DMS 273 treated with DMSO at 0.1 percent for 48 hours (cell line): Measurements from ENCODE around the gene ARAP2.

Experiments used
- DNase-seq: peaks from one replicate; lab custom pipeline; 2025; lab: John Stamatoyannopoulos, UW

The ARAP2 gene, protein sequence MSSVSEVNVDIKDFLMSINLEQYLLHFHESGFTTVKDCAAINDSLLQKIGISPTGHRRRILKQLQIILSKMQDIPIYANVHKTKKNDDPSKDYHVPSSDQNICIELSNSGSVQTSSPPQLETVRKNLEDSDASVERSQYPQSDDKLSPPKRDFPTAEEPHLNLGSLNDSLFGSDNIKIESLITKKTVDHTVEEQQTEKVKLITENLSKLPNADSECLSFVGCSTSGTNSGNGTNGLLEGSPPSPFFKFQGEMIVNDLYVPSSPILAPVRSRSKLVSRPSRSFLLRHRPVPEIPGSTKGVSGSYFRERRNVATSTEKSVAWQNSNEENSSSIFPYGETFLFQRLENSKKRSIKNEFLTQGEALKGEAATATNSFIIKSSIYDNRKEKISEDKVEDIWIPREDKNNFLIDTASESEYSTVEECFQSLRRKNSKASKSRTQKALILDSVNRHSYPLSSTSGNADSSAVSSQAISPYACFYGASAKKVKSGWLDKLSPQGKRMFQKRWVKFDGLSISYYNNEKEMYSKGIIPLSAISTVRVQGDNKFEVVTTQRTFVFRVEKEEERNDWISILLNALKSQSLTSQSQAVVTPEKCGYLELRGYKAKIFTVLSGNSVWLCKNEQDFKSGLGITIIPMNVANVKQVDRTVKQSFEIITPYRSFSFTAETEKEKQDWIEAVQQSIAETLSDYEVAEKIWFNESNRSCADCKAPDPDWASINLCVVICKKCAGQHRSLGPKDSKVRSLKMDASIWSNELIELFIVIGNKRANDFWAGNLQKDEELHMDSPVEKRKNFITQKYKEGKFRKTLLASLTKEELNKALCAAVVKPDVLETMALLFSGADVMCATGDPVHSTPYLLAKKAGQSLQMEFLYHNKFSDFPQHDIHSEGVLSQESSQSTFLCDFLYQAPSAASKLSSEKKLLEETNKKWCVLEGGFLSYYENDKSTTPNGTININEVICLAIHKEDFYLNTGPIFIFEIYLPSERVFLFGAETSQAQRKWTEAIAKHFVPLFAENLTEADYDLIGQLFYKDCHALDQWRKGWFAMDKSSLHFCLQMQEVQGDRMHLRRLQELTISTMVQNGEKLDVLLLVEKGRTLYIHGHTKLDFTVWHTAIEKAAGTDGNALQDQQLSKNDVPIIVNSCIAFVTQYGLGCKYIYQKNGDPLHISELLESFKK (N-terminal part only)

DNA sequence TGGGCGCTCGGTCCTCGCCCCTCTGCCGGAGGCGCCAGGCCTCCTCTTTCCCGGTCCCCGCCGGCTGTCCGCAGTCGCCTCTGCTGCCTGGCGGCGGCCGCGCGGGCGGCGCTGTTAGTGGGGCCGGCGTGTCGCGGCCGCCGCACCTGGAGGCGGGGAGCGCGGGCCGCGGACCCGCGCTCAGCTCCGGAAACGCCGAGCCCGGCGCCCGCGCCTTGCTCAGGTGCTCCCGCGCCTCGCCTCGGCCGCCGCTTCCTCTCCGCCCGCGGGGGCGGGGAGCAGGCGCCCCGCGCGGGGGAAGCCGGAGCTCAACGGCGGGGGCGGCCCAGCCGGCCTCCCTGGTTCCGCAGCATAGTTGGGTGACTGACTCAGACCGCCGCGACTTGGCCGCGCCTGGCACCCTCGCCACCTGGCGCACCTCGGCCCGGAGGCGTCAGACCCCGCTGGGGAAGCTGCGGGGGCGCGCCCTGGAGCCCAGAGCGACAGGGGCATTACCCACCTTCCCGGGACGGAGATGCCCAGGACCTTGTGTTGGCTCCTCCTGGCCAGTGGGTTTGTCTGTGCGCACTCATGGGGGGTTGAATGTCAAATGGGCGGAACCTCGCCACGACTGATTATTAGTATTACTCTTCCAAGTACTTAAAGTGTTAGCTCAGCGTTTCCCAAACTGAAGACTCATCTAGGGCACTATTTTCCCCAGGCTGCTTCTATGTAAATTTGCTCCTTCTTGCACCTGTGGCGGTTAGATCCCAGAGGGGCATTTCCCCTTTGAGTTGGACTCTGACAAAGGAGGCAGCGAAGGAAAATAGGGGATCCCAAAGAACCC lies at the start of gene ARAP2:
ARAP2 (minus strand) TSS at position 258 of the 826 bp plus-strand sequence. CDS start 15,028 bp downstream, outside the sequence.
- DNase-seq: no peak

DNA sequence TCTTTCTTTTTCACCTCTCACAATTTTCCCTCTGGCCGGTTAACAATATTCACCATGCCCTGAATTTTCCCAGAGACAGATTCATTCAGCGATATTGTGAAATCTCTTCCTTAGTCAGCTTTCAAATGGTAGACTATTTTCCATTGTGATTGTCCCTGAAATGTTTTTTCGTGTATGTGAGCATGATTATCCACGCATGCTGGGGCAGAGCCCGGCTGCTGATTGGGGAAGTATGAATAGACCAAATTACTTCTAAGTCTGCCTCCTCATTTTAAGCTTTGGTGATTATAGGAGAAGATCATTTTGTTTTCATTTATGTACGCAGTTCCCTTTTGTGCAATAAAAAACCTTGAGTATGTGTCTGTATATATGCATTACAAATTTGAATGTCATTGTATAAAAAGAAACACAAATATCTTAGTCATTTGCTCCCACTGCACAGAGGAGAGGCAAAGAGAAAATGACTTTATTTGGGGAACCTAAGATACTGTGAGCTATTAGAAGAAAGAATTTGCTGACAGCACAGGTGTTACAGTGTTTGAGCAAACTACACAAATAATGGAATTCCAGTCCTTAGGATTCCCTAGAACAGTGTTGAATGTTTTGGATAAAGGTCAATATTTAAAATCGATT lies 48.4 kb upstream of the ARAP2 start:
- DNase-seq: no peak

DNA sequence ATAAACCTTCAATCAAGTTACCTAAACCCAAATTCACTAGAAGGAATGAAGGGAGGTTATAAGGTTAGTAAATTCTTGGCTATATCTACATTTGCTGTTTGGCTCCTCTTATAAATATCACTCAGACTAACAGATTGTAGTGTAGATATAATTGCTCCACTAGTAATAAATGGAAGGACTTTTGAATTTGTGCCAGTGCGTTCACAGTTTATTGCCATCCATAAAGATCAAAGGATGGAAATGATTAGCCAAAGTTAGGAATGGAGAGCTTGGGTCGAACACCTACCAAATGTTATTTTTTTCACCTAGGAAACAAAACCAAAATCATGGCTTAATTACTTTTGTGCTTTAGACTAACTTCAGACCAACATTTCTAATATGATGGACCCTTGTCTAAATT lies 46.3 kb upstream of the ARAP2 start:
- no peak for DNase-seq

DNA sequence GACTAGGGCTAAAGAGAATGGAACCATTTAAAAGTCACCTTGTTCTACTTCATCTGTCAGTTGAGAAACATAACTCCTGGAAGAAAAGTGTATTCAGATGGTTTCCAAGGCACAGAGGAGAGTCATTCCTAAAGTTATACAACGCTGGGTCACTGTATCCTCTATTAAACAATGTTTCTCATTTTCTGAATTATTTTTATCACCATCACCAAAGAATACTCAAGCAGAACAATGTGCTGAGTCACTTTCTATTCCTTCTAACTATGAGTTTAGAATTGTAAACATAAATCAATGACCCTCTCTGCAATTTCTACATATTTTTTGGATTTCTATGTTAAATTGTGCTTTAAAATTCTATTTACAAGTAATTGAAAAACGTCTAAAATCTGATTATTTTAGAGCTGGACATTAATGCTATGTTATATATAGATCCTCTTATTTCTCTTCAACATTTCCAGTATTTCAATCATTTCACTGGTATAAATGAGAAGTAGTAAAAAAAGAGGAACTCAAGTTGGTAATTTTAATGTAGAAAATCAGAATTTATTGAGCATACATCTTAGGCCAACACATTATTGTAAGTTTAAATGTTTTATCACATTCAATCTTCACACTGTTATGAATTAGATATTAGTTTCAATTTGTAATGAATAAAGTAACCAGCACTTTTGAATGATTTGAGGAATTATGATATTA lies 44.6 kb upstream of the ARAP2 start:
- no peak for DNase-seq

DNA sequence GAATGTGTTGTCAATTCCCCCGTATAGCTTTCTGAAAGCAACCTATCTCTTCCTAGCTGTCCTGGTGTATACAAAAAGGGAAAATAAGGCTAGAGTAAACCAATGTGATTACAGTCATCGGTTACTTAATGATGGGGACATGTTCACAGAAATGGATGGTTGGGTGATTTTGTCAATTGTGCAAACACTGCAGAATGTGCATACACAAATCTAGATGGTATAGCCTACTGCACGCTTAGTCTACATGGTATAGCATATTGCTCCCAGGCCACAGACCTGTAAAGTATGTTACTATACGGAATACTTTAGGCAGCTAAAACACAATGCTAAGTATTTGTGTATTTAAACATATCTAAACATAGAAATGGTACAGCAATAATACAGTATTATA lies 42.2 kb upstream of the ARAP2 start:
- no peak for DNase-seq

DNA sequence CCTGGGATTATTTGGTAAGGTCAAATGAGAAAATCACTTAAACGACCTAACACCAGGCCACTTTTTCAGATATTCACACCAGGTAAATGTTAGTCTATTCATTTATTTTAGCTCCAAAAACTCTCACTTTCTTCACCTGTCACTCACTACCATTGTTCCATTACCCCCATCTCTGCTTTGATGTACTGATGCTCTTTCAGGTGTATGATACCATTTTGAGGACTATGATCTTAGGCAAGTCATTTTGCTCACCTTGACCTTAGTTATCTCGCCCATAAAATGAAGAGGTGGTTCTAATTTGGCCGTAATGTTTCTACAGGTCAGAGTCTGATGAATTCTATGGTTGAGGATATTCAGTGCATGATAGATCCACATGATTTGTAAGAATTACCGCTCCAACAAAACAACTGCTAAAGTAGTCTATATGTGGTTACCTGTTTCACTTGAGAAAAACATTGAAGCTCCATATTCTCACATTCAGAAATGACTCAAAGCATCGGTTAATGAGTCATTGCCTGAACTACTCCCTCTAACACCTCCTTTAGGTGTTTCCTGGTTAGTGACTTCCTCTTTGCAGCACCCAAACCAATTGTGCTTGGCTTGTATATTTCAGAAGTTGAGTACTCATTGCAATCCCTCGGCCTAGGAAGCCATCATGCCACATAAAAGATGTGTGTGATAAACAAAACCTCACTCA lies 41.6 kb upstream of the ARAP2 start:
- DNase-seq: no peak

DNA sequence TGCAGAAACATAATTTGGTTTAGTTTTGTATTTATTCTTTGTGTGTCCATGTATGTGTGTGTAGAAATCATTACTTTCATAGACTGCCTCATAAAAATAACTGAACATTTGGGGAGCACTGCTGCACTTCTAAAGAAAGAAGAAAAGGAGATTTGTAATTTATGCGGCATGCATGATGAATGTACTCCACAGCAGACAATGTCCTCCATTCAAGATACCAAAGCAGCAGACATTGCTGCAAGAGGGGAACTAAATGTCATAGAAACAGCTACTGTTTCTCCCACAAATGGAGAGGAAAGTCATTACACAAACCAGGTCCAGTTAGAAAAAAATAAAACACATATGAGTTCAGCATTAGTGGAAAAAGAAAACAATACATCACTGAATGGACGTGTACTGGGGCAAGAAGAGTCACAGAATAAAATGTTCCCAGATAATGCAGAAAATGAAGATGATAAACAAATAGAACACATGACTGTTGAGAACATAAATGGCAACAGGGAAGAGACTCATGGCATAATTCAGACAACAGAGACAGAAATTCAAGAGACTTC lies 39.7 kb upstream of the ARAP2 start:
- DNase-seq: no peak

DNA sequence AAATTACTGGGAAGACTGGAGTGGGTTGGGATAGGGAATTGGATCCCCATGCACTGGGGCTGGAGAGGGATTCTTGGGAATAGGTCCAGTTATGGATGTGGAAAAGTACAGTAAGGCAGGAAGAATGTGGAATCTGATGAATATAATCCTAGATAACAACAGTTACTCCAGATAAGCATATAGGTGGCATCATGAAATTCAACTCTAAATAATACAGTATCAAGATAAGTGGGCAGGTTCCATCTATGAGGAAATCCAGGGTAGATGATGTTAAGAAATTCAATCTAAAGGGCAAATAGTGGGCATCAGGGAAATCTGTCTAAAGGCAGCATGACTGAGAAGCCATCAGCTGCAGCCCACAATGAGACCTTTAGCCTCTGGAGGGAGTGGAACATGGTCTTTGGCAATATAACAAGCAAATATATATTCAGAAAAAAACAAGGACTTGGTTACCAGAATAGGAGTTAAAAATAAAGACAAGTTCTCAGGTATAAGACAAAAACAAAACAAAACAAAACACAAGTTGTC lies 38.3 kb upstream of the ARAP2 start:
- no peak for DNase-seq

DNA sequence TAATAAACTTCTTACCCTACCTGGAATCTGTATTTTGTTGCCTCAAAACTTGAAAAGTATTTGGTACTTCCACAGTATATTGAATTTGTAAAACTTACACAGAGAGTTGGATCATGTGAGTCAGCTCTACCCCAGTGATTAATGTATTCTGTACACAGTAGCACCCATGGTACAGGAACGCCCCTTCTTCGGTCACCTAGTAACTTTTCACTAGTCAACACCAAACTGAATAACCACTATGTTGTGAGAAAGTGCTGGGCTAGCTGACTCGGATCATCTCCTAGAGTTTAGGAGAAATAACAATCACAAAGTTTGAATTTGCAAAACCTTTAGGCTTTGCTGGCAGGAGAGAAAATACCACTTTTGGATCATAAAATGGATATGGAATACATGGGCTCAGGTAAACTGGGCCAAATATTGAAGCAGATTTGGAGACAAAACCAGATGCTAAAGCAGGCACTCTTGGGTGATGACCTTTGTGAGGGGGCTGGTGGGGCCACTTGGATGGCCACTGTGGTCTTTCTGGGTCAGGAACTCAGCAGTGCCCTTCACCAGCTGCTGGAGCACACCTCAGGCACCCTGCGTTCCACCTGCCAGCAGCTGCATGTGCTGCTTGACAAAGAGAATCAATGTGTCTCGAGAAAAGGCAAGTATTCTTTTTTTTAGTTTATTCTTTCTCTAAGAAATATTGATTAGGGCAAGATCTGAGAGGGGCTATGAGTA lies 37.2 kb upstream of the ARAP2 start, which contains the start of gene DTHD1:
DTHD1 (plus strand) TSS at position 233 of the 723 bp plus-strand sequence; CDS start at position 376, 143 bp downstream.
- no peak for DNase-seq

DNA sequence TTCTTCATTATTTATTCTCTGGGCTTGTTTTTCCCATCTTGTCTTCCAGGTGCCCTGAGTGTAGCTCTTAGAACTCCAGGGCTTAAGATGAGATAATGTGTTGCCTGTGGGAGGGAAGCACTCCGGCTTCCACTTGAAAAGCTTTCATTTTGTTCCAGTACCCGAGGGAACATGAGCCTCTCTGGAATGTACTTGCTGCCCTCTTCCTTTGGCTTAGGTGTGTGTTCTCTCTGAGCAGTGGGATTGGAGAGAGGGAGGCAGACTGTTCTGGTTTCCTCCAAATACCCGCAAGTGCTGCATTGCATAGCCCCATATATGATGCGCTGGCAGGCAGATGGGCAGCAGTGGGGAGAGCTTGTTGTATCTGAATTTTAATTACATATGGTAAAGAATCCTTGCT lies 36.2 kb upstream of the ARAP2 start:
- DNase-seq: no peak

DNA sequence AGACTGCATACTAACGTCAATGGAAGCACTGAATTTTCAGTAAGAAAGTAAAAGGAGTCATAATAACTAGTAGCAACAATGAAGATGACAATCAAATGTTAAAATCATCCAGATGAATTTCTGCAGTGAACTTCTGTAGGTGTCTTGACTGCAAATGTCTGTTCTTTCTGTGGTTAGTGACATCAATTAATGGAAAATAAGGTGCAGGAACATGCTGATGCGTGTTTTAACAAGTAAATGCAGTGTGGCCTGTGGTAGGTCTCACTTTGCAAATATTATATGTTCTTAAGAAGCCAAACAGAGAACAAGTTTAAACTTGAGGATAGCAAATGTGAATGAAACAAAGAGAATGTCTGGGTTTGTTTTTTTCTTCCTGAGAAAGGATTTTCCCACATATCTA lies 34.5 kb upstream of the ARAP2 start:
- no peak for DNase-seq

DNA sequence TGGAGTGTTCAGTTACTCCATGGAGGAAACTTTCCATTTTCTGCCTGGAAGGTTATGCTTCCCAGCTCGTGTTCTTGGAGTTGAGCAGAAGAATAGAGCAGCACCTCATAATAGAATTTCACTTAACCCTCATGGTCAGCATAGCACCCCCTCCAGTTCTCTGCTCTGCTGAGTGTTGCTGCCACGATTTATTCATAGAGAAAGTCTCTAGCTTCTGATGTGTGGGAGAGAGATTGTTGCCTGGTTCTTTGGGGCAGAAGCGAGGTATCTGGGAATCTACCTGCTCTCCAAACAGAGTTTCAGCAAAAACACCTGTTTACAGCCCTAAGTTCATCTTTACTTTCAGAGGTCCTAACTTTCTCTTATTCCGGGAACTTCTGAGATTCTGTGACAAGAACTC lies 33.2 kb upstream of the ARAP2 start:
- DNase-seq: no peak

DNA sequence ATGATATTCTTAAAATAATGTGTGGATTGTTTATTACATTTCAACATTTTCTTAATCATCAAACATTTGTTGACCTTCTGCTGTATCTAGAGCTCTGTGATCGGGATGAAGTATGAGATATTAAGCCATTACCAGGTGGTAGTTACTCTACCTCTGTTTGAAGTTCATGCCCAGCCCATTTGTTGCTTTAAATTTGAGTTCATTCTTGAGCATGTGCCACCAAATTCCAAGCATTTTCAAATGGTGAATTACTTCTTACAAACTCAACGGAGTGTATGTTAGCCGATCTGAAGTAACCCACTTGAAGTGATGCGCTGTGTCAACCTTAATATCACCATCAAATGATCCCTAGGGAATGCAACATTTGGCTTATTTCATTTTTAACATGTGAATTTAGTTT lies 29.8 kb upstream of the ARAP2 start:
- no peak for DNase-seq

DNA sequence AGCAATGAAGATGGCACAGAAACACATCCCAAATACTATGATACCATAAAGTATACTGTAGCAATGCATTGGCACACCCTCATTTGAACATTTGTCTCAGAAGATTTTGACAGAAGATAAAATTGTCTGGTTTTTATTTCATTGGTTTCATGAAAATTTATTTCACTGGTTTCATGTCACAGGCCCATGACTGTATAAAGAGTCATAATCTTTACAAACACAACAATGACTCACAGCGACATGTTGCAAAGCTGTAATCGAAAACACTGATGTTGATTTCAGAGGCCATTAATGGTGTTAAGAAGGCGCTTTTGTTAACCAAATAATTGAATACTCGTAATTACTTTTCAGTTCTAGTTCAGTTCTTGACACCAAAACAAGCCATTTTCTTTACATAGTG lies 29.0 kb upstream of the ARAP2 start:
- no peak for DNase-seq

DNA sequence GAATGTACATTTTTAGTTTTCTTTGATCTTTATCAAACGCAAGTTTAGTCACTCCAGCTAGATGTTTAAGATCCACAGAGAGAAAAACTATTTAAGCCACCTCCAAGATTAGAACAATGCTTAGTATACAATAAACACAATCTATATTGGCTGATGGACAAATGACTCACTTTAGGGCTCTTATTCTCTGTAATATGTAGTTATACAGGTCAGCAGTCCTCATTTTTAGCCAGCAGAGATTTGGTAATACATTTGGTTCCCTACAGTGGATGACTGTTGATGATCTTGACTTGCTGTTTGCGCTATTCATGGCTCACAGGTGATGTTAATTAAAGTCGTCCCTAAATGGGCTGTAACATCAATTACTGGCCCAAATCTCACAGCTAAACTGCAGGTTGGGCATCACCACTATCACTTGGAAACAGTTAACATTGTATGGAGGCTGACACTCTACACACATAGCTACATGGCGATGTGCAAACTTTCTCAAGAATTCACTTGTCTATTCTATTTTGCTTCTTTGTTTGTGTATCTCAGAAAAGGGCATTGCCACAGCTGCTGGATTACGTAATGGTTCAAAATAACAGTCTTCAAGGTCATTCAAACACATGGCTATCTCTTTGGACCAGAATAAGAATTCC lies 25.3 kb upstream of the ARAP2 start:
- no peak for DNase-seq

DNA sequence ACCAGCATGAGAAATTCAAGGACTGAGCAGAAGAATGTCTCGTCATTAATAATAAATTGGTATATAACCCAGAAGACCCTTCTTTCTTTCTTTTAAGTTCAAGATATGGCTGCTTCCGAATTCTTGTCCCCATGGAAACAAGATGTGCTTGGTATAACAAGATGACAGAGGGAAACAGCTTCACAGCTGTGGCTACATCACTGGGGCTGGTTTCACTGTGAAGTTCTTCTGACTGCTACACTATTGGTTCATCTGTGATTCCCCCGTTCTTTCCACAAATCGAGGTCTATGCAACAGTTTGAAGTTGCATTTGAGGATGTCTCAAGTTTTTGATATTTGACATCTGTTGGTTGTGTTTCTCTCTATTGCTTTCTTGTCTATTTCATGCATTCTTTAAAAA lies 24.8 kb upstream of the ARAP2 start:
- DNase-seq: no peak

DNA sequence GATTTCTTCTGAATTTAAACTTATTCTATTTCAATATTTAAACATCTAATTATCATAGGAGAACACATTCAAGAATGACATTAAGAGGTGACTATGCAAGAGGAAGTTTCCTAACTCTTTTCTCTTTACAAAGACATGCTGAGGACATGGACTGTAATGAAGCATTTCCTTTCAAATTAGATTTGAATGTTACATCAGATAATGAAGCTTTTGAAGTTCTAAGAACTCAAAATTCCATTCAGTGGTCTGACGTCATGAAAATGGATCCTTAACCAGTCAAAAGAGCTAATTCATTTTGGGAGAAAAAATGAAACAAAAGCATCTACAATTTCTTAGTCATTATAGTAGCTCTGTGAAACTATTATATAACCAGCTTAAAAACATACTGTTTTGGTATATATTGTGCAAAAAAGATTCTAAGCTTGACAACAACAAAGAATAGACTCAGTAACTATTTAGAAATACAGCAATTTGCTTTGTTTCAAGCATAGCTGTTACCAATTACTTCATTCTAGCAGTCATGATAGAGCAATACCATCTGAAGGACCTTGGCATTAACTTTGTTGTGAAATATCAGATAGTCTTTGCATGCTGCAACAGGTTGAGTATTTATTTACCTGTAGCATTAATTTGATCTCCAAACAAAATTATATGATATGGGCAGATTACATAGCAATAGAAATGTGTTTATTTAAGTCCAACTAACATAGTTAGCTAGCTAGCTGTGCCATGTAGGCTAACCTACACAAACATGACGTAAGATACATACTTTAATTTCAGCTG lies 23.4 kb upstream of the ARAP2 start:
- no peak for DNase-seq
